HepG2 (cell line): ENCODE data around the gene PRSS27. TPM values are rescaled to one million over a fixed set of nuclear protein-coding genes. Genes with fewer than 3 reads are reported as not detected.

ENCODE experiments used
- AKAP8 ChIP-seq: sonication (generic); formaldehyde crosslinking; IDR thresholded peaks from 2 replicates; pipeline ENCODE4 v1.5.1; 2020; ENCODE audit warnings: mild to moderate bottlenecking, missing genetic modification reagents
- MYPOP ChIP-seq: sonication (generic); formaldehyde crosslinking; IDR thresholded peaks from 2 replicates; pipeline ENCODE4 v1.8.1; 2023; ENCODE audit warnings: mild to moderate bottlenecking, moderate library complexity, missing genetic modification reagents
- RARG ChIP-seq: sonication (generic); formaldehyde crosslinking; IDR thresholded peaks from 2 replicates; pipeline ENCODE4 v1.4.0; 2020; ENCODE audit warnings: low read depth, mild to moderate bottlenecking, missing genetic modification reagents
- REST ChIP-seq, 2 experiments: IDR thresholded peaks; 2 replicates each; pipeline ENCODE4 v1.6.1; 2011 to 2012; ENCODE audit warnings: low read length in 2 of 2, borderline replicate concordance in 1 of 2, low read depth in 1 of 2, mild to moderate bottlenecking in 1 of 2, moderate library complexity in 1 of 2
- REXO4 ChIP-seq: sonication (generic); formaldehyde crosslinking; IDR thresholded peaks from 2 replicates; pipeline ENCODE4 v1.8.0; 2022; ENCODE audit warnings: missing genetic modification reagents, mild to moderate bottlenecking, borderline replicate concordance
- RFX5 ChIP-seq: IDR thresholded peaks from 2 replicates; pipeline ENCODE4 v1.6.1; 2011; ENCODE audit warnings: low read depth, low read length, improper control_type of control experiment
- SP4 ChIP-seq: sonication (generic); formaldehyde crosslinking; IDR thresholded peaks from 2 replicates; pipeline ENCODE4 v1.8.1; 2023; ENCODE audit warnings: mild to moderate bottlenecking, missing genetic modification reagents
- SRSF9 ChIP-seq: fragments of 200-400 bp; formaldehyde crosslinking; IDR thresholded peaks from 2 replicates; pipeline ENCODE4 v1.6.1; 2018; ENCODE audit warnings: borderline replicate concordance, mild to moderate bottlenecking, low read depth, low read length; ENCODE audit not compliant: insufficient read depth, poor library complexity, severe bottlenecking
- SSRP1 ChIP-seq: IDR thresholded peaks from 2 replicates; pipeline ENCODE4 v1.6.1; 2016; ENCODE audit warnings: control low read depth
- TARDBP ChIP-seq: sonication (generic); formaldehyde crosslinking; IDR thresholded peaks from 2 replicates; pipeline ENCODE4 v1.8.0; 2022; ENCODE audit warnings: mild to moderate bottlenecking, missing genetic modification reagents
- YEATS2 ChIP-seq: sonication (generic); formaldehyde crosslinking; IDR thresholded peaks from 2 replicates; pipeline ENCODE4 v1.4.0; 2020; ENCODE audit warnings: missing genetic modification reagents, borderline replicate concordance
- ZNF430 ChIP-seq: sonication (generic); formaldehyde crosslinking; IDR thresholded peaks from 2 replicates; pipeline ENCODE4 v1.9.0; 2021; ENCODE audit warnings: mild to moderate bottlenecking, missing genetic modification reagents
- ZNF431 ChIP-seq: sonication (generic); formaldehyde crosslinking; IDR thresholded peaks from 2 replicates; pipeline ENCODE4 v1.9.0; 2022; ENCODE audit warnings: missing genetic modification reagents, low read depth, mild to moderate bottlenecking, borderline replicate concordance
- ZNF644 ChIP-seq: IDR thresholded peaks from 2 replicates; pipeline ENCODE4 v1.6.1; 2016; ENCODE audit warnings: low read depth
- polyA plus RNA-seq, 8 experiments: library from polyadenylated mRNA; depleted of rRNA in 3 of 8; stranded (reverse) in 7 of 8; unstranded in 1 of 8; fragments of >200 nt; fragmentation: Illumina TruSeq in 4 of 8; extraction: Trizol in 4 of 8; gene quantifications; 2 replicates each; pipeline versions ENCODE4 v1.2.1 to v1.2.3, GENCODE V29; 2011 to 2016; ENCODE audit warnings: low read depth in 4 of 8, missing spikeins in 1 of 8, mixed read lengths in 1 of 8; ENCODE audit not compliant: insufficient read depth in 1 of 8
- total RNA-seq, 5 experiments: library from RNA; depleted of rRNA; stranded (reverse); fragments of >200 nt; fragmentation: Illumina TruSeq; extraction: Trizol; gene quantifications; 2 replicates each; pipeline ENCODE4 v1.2.3, GENCODE V29; 2016; ENCODE audit warnings: low read depth in 1 of 5
- TF ChIP-seq, protein P1 (sequence below): sonication (generic); formaldehyde crosslinking; IDR thresholded peaks from 2 replicates; pipeline ENCODE4 v1.4.0; 2020; ENCODE audit warnings: missing genetic modification reagents, borderline replicate concordance
- TF ChIP-seq, protein P2 (sequence below): sonication (generic); formaldehyde crosslinking; IDR thresholded peaks from 2 replicates; pipeline ENCODE4 v1.9.0; 2022; ENCODE audit warnings: low read depth, missing genetic modification reagents
- TF ChIP-seq, protein P3 (sequence below): fragments of 450-650 bp; IDR thresholded peaks from 2 replicates; pipeline ENCODE4 v1.6.1; 2017

Gene PRSS27
- total and polyA plus RNA-seq, 2 of the 13 experiments (the other 11 are each of a cell fraction or from before 2014, with no cell fraction given) = 0.20 to 0.73 TPM

DNA sequence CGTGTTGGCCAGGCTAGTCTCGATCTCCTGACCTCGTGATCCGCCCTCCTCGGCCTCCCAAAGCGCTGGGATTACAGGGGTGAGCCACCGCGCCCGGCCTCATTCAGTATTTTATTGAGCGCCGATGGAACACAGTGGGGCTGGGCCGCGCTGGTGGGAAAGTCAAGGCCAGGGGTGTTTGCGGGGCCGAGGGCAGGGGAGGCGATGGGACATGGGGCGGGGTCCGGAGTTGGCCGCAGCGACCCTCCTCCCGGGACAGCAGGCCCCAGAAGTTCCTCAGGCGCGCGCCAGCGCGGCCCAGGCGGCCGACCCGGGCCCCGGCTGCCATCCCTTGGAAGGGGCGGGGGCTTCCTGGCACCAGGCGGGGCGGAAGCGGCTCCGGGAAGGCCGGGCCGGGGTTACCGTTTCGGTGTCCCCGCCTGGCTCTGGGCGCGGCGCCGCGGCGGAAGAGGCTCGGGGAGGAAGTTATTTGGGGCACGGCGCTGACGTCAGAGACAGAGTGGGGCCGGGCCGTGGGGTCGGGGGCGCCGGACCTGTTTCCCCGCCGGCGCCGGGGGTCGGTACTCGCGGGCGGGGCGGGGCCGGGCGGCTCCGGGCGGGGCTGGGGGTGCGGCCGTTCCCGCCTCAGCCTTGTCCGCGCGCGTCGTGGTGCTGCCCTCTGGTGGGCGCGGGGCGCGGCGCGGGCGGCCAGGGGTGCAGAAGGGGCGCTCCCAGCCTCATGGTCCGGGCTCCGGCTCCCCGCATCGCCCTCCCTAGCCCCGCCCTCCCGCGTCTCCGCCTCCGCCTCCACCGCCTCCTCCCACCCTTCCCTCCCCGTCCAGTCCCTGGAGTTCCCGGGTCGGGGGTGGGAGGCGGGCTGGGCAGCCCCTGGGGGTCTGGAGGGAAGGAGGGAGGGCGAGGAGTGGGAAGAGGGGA lies 952 bp upstream of the PRSS27 start (continued):
- TF ChIP-seq, protein P1, sequence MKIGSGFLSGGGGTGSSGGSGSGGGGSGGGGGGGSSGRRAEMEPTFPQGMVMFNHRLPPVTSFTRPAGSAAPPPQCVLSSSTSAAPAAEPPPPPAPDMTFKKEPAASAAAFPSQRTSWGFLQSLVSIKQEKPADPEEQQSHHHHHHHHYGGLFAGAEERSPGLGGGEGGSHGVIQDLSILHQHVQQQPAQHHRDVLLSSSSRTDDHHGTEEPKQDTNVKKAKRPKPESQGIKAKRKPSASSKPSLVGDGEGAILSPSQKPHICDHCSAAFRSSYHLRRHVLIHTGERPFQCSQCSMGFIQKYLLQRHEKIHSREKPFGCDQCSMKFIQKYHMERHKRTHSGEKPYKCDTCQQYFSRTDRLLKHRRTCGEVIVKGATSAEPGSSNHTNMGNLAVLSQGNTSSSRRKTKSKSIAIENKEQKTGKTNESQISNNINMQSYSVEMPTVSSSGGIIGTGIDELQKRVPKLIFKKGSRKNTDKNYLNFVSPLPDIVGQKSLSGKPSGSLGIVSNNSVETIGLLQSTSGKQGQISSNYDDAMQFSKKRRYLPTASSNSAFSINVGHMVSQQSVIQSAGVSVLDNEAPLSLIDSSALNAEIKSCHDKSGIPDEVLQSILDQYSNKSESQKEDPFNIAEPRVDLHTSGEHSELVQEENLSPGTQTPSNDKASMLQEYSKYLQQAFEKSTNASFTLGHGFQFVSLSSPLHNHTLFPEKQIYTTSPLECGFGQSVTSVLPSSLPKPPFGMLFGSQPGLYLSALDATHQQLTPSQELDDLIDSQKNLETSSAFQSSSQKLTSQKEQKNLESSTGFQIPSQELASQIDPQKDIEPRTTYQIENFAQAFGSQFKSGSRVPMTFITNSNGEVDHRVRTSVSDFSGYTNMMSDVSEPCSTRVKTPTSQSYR (CRISPR knock-in tag) = no peak; the same call in 1 of the 2 replicates
- TF ChIP-seq REST (IDR thresholded peaks at IDR 0.05; ENCODE audit: borderline replicate concordance in 1 of 2, low read depth in 1 of 2, low read length in 2 of 2) = no peak
- TF ChIP-seq SRSF9 = no peak
- TF ChIP-seq ZNF430 (CRISPR knock-in tag) = no peak
- no peak; the same call in 1 of the 2 replicates for TF ChIP-seq ZNF431
- TF ChIP-seq RARG (CRISPR knock-in tag) = no peak
- TF ChIP-seq REXO4 = no peak
- no peak for TF ChIP-seq AKAP8 (CRISPR knock-in tag)
- TF ChIP-seq, protein P2, sequence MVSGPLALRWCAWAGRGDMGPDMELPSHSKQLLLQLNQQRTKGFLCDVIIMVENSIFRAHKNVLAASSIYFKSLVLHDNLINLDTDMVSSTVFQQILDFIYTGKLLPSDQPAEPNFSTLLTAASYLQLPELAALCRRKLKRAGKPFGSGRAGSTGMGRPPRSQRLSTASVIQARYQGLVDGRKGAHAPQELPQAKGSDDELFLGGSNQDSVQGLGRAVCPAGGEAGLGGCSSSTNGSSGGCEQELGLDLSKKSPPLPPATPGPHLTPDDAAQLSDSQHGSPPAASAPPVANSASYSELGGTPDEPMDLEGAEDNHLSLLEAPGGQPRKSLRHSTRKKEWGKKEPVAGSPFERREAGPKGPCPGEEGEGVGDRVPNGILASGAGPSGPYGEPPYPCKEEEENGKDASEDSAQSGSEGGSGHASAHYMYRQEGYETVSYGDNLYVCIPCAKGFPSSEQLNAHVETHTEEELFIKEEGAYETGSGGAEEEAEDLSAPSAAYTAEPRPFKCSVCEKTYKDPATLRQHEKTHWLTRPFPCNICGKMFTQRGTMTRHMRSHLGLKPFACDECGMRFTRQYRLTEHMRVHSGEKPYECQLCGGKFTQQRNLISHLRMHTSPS (CRISPR knock-in tag) = no peak
- TF ChIP-seq TARDBP = 0 out of 2 replicates have a peak, but pooled peaks have one; percentile 7
- TF ChIP-seq SSRP1 = no peak
- TF ChIP-seq RFX5 = 0 out of 2 replicates have a peak, but pooled peaks have one; percentile 17
- TF ChIP-seq YEATS2 (CRISPR knock-in tag) = peak; percentile 70; the same call in 1 of the 2 replicates
- TF ChIP-seq, protein P3, sequence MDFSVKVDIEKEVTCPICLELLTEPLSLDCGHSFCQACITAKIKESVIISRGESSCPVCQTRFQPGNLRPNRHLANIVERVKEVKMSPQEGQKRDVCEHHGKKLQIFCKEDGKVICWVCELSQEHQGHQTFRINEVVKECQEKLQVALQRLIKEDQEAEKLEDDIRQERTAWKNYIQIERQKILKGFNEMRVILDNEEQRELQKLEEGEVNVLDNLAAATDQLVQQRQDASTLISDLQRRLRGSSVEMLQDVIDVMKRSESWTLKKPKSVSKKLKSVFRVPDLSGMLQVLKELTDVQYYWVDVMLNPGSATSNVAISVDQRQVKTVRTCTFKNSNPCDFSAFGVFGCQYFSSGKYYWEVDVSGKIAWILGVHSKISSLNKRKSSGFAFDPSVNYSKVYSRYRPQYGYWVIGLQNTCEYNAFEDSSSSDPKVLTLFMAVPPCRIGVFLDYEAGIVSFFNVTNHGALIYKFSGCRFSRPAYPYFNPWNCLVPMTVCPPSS = no peak
- TF ChIP-seq MYPOP = 0 out of 2 replicates have a peak, but pooled peaks have one; percentile 39
- TF ChIP-seq ZNF644 (CRISPR knock-in tag) = no peak
- no peak; the same call in 1 of the 2 replicates for TF ChIP-seq SP4
